HG03095 (cell line): ENCODE data around the gene SLC17A7.
"Not testable (repeated sequence)": the region's sequence is repeated elsewhere in the genome, so short reads cannot be mapped to it uniquely, and the experiment has no call there.

Source experiments
- ATAC-seq: cut with Tn5 transposase; IDR thresholded peaks from one replicate; pipeline ENCODE4 v1.9.1; 2021; ENCODE audit warnings: moderate library complexity; ENCODE audit not compliant: unreplicated experiment

The SLC17A7 gene

GRCh38 chr19:49445997-49446396, 4.7 kb upstream of the SLC17A7 start:
- no peak for ATAC-seq

GRCh38 chr19:49444100-49444700, 2.9 kb upstream of the SLC17A7 start:
- not testable (repeated sequence) for ATAC-seq

- ATAC-seq, result peak; percentile 72
These were observed 2.2 kb upstream of the SLC17A7 start for GRCh38 chr19:49443366-49444099.

- no peak for ATAC-seq
These were observed 1.5 kb upstream of the SLC17A7 start for GRCh38 chr19:49442771-49443365.

GRCh38 chr19:49442354-49442753, 1.0 kb upstream of the SLC17A7 start:
- no peak for ATAC-seq

GRCh38 chr19:49441960-49442350, 628 bp upstream of the SLC17A7 start:
- no peak for ATAC-seq

GRCh38 chr19:49440439-49441209, 703 bp downstream of the SLC17A7 start:
- ATAC-seq, result no peak

- ATAC-seq, result no peak
These were observed 1.5 kb downstream of the SLC17A7 start for GRCh38 chr19:49439836-49440235.

GRCh38 chr19:49438261-49438660, 3.1 kb downstream of the SLC17A7 start:
- ATAC-seq, result no peak

- ATAC-seq, result no peak
These were observed 4.1 kb downstream of the SLC17A7 start for GRCh38 chr19:49437231-49437630.

GRCh38 chr19:49436381-49437017, 4.8 kb downstream of the SLC17A7 start:
- ATAC-seq, result no peak

- no peak for ATAC-seq
These were observed 5.7 kb downstream of the SLC17A7 start for GRCh38 chr19:49435670-49436069.

- no peak for ATAC-seq
These were observed 6.3 kb downstream of the SLC17A7 start for GRCh38 chr19:49434907-49435583.

GRCh38 chr19:49433240-49433901, 8.0 kb downstream of the SLC17A7 start:
- no peak for ATAC-seq

- ATAC-seq, result no peak
These were observed 8.9 kb downstream of the SLC17A7 start for GRCh38 chr19:49432141-49433073.

- ATAC-seq, result no peak
These were observed 10.0 kb downstream of the SLC17A7 start for GRCh38 chr19:49431330-49431749.

- no peak for ATAC-seq
These were observed 10.5 kb downstream of the SLC17A7 start for GRCh38 chr19:49430678-49431329.

GRCh38 chr19:49430172-49430677, 11.1 kb downstream of the SLC17A7 start:
- ATAC-seq, result no peak
